Measurements from ENCODE around the gene PODXL2.

GRCh38 chr3:127676921-127677351 lies 48.0 kb downstream of the PODXL2 start:
- TF ChIP-seq CTCF (IDR thresholded peaks at IDR 0.05; ENCODE audit: low read depth, low read length) (no peak), POLR2A (IDR thresholded peaks at IDR 0.05; ENCODE audit: extremely low read depth, insufficient read length) (no peak), MAX (IDR thresholded peaks at IDR 0.05; ENCODE audit: low read depth, low read length) (no peak), MYC (IDR thresholded peaks at IDR 0.05; ENCODE audit: low read depth, low read length) (no peak)
